GM21528 (cell line): Measurements from ENCODE around the gene LANCL2.
"Not testable (repeated sequence)": the region's sequence is repeated elsewhere in the genome, so short reads cannot be mapped to it uniquely, and the experiment has no call there.

Source experiments
- ATAC-seq: cut with Tn5 transposase; IDR thresholded peaks from one replicate; pipeline ENCODE4 v1.9.1; 2021; ENCODE audit warnings: mild to moderate bottlenecking, moderate library complexity; ENCODE audit not compliant: unreplicated experiment, low FRiP score

LANCL2 gene

GRCh38 chr7:55365205-55365674 lies at the start of gene LANCL2:
Gene LANCL2, plus strand, starts transcription at chr7:55365337. Its CDS starts 689 bp downstream, at chr7:55366026.
- ATAC-seq, result peak; percentile 37

- no peak for ATAC-seq
Observed at GRCh38 chr7:55325371-55325792, 39.8 kb upstream of the LANCL2 start.

GRCh38 chr7:55326081-55326835 lies 38.9 kb upstream of the LANCL2 start:
- ATAC-seq, result no peak

DNA sequence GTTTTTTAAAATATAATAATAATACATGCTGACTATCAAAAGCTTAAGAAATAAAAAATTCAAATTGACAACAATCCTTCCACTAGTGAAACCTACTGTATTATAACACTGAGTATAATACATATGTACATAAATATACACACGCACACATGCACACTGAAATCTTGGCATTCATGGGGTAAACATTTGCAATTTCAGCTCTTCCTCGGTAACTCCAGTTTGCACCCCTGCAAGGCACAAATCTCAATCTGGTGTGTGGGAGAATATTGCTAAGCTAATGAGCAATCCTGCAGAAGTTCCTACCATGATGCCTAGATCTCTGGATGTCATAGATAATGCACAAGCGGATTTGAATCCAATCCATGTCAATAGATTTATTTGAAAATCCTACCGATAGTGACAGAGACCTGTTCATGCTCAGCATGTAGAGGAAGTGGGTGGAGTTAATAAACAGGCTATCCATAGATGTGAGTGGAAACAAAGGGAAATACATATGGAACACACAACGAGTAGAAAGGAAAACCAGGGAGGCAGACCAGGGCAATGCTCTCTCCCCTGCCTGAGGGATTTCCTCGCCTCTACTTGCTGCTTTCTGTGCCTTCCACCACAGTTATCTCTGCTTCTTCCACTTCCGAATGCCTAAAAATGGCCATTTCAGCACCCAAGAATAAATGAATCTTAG lies 38.1 kb upstream of the LANCL2 start:
- ATAC-seq, result no peak

- ATAC-seq, result no peak
Observed at GRCh38 chr7:55335151-55335550, 30.0 kb upstream of the LANCL2 start.

DNA sequence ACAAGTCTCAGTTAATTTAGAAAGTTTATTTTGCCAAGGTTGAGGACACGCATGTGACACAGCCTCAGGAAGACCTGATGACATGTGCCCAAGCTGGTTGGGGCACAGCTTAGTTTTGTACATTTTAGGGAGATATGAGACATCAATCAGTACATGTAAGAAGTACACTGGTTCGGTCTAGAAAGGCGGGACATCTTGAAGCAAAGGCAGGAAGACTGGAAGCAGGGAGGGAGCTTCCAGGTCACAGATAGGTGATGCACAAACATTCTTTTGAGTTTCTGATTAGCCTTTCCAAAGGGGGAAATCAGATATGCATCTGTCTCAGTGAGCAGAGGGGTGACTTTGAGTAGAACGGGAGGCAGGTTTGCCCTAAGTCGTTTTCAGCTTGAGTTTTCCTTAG lies 29.4 kb upstream of the LANCL2 start:
- no peak for ATAC-seq

DNA sequence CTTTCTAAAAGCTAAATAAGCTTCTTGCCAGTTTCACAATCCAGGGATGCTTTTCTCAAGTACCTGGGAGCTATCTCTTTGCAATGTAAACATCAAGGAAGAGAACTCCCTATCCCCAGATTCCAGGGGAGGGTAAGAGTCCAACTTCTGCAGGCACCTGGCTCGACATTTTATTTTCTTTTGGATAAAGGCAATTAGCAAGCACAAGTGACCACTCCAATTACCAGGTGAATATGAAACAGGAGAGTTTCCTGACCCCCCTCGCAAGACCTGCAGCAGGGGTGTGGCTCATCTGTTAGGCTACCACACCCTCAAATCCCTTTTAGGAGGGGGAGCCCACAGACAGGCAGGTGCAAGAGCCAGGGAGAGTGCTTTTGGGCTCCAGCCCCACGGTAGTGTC lies 28.6 kb upstream of the LANCL2 start:
- ATAC-seq, result no peak

GRCh38 chr7:55339033-55340000 lies 25.8 kb upstream of the LANCL2 start:
- no peak for ATAC-seq

- ATAC-seq, result no peak
Observed at GRCh38 chr7:55342216-55342871, 22.8 kb upstream of the LANCL2 start.

DNA sequence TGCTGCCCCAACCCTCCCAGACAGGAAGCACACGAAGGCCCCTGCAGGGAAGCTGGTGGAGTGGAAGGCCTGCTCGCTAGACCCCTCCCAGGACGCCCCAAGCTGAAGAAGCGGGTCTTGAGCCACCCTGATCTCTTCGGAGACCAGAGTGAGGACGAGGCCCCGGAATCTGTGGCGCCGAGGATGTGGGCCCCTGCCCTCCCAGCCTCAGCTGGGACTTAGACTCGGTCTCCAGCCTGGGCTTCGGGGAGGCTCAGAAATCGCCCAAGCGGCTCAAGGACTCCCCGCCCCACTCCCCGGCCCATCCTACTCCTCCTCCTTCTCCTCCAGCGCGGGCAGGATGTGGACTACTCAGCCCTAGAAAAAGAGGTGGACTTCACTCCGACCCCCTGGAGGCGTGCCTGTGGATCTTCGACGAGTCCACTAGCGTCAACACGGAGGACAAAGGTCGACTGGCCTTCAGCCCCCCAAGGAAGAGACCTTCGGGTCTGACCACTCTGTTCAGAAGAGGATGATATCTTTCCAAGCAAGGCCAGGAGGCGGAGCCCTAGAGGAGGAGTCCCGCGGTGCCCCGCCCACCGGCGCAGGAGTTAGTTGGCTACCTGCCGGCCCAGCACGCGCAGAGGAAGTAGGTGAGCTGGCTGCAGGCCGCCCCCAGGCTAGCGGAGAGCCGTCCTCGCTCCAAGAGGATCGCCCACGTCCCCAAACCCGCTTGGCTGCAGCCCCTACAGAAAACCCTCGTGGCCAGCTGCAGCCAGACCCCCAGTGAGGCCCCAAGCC lies 21.9 kb upstream of the LANCL2 start:
- no peak for ATAC-seq

DNA sequence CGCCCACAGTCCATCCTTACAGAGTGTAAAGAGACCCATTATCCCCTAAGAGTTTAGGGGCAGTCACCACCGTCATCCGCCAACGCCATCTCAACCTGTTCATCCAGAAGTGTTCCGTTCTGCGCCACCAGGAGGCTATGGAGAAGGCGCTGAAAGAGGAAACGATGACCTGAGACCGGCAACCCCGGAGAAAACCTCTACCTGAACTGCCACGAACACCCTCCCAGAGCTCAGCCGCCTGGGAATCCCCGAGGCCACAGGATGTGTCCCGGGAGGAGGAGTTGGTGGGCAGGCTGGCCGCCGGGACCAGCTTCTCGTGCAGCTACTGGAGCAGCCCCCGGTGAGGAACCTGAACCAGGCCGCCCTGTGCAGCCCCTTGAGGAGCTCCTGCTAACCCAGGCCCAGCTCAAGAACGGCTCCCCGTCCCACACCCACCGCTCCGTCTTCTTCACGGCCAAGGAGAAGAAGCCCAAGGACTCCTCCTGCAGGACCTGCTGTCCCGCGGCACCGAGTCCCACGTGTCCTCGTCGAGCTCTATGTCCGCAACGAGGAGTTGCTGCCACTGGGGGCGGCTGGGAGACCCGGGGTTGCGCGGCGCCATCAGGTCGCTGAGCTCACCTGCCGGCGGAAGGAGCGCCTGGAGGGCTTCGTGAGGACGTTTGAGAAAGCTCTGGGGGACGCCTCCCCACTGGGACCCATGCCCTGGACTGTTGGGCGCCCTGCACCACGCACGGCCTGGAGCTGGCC lies 21.1 kb upstream of the LANCL2 start:
- ATAC-seq, result no peak

- ATAC-seq, result no peak
Observed at GRCh38 chr7:55344840-55345239, 20.3 kb upstream of the LANCL2 start.

DNA sequence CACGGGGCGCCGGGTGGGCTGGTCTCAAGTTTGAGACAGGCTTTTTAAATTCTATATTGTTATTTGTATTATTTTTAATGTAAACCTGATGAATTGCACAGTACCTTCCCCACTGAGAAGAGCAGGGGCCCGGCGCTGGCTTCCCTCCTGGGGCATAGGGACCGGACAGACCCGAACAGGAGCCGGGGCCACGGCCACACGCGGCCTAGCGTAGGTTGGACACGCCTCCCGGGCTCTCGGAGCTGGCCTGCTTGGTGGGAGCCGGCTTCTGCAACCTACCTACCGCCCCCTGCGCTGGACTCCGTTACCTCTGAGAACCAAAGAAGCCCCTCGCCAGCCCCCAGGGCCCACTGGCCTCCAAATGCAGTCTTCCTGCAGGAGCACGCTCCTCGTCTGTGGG lies 19.8 kb upstream of the LANCL2 start:
- no peak for ATAC-seq

- no peak for ATAC-seq
Observed at GRCh38 chr7:55348502-55348901, 16.6 kb upstream of the LANCL2 start.

DNA sequence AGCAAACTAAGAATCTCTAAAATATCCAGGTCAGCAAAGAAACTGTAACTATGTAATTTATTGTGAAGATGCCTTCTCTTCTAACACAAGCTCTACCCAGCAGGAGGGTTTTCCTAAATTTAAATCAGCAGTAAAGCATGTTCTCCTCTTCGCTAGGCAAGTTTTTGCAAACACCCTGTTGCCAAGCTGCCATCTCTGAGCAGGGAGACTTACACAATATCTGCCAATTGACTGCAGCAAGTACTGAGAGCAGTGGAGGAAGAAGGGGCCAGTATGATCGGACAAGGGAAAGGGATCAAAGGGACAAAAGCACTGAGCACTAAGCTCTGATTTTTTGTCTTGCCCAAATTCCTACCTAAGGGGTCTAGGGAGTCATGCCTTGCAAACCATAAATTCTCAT lies 16.0 kb upstream of the LANCL2 start:
- ATAC-seq, result no peak

- no peak for ATAC-seq
Observed at GRCh38 chr7:55350281-55350680, 14.9 kb upstream of the LANCL2 start.

DNA sequence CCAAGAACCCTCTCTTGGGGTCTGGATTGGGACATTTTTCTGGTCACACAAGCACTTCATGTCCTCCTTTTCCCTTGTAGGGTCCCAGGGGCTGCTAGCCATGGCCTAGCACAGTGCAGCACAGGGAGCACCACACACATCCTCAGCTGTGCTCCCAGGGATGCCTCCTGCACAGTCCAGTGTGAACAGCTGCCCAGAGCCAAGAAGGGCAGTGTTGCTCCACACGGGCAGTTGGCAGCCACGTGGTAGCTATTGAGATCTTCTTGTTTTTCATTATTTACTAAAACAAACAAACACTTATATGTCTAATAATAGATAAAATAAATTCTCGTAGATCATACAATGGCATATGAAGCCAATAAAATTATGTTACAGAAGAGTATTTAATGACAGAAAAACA lies 13.9 kb upstream of the LANCL2 start:
- ATAC-seq, result no peak

GRCh38 chr7:55352947-55353273 lies 12.2 kb upstream of the LANCL2 start:
- ATAC-seq, result not testable (repeated sequence)

DNA sequence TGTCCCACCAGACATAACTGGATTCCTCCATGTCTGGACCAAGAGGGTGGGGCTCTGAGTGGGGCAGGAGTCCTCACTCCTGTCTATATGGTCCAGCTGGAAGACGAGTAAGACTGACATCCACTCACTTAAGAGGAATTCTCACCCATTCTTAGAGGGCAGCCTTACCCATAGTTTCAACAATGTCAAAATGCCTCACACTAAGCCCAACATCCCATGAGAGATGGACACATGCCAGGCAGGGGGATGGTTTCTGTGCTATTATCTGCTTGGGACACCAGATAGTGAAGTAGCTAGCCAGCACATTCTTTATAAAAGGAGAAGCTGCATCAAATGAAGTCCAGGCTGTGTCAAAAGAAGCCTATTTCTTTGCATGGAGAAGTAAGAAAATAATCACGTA lies 4.7 kb upstream of the LANCL2 start:
- ATAC-seq, result no peak
